HG03060 (cell line): ENCODE measurements around the gene CCSER1.
"Not testable (repeated sequence)": the region's sequence is repeated elsewhere in the genome, so short reads cannot be mapped to it uniquely, and the experiment has no call there.

Experiments
- ATAC-seq: cut with Tn5 transposase; IDR thresholded peaks from one replicate; pipeline ENCODE4 v1.9.1; 2021; ENCODE audit warnings: low read depth, moderate number of reproducible peaks; ENCODE audit not compliant: unreplicated experiment

CCSER1 gene

GRCh38 chr4:91596718-91597117 is 1469.5 kb downstream of the CCSER1 start:
- ATAC-seq = no peak

DNA sequence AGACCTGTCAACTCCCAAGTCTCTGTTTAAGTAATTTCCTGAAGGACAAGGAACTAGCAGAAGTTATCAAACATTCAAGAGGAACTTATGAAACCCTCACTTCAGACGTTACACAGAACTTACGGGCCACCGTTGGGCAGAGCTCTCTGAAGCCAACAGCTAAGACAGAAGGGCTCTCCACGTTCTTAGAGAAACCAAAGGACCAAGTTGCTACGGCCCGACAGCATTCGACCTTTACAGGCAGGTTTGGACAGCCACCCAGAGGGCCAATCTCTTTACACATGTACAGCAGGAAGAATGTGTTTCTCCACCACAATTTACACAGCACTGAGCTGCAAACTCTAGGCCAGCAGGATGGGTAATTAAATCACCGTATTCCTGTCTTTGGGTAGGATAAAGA is 1471.5 kb downstream of the CCSER1 start:
- no peak for ATAC-seq

- ATAC-seq = no peak
These were observed 1473.1 kb downstream of the CCSER1 start for GRCh38 chr4:91600301-91600700.

DNA sequence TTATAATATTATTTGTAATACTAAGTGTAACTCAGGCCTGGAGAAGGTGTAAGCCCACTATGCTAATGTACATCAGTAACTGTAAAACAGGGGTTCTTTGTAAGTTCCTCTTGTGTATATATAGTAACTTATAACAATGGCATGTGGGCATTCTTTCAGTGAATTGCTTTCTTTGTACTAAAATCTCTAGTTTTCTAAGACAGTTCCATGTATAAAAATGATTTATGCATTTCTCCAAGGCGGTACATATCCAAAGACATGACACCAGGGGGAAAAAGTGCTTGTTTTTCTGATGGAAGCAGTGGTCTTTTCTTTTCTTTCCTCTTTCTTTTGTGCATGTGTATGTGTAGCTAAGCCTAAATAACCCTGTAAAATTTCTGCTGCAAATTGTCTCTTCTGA is 1474.2 kb downstream of the CCSER1 start:
- no peak for ATAC-seq

- no peak for ATAC-seq
These were observed 1484.6 kb downstream of the CCSER1 start for GRCh38 chr4:91611782-91612181.

DNA sequence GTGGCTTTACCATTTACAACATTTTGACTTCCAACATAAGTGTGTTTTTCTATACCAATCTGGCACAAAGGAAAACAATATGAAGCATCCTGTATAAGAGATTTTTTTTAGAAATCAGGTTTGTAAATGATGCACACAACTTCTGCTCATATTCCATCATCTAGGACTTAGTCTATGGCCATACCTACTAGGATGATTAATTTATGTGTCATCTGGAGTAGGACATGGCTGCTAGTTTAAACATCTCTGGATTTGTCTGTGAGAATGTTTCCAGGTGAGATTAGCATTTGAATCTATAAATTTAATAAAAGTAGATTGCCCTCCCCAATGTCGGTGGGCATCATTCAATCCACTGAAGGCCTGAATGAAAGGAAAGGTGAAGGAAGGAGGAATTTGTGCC is 1493.8 kb downstream of the CCSER1 start:
- no peak for ATAC-seq

GRCh38 chr4:91621446-91621845 is 1494.3 kb downstream of the CCSER1 start:
- no peak for ATAC-seq

DNA sequence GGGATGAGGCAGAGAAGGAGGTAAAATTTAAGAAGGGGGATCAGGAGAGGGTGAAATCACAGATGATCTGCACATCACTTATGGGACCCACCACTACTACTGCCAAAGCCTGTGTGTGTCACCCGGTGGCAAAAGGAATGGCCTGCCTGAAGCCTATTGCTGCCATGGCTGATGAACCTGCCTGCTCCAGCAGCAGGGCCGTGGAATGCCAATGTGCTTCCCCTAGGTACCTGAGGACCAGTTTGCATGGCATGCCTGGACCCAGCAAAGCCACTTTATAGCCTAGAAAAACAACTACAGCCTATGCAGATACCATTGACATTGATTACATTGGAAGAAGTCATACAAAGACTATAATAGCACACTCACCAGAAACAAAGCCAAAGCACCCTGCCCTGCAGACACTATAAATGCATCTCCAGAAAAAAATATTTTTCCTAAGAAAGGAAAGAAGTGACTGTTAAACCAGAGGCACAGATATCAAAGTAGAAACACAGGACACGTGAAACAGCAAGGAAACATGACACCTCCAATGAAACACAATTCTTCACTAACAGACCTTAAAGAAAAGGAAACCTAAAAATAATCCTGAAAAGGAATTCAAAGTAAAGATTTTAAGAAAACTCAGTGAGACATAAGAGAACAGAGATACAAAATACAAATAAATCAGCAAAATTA is 1495.9 kb downstream of the CCSER1 start:
- no peak for ATAC-seq

DNA sequence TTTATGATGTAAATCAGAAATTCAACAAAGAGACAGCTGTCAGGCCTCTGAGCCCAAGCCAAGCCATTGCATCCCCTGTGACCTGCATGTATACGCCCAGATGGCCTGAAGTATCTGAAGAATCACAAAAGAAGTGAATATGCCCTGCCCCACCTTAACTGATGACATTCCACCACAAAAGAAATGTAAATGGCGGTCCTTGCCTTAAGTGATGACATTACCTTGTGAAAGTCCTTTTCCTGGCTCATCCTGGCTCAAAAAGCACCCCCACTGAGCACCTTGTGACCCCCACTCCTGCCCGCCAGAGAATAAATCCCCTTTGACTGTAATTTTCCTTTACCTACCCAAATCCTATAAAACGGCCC is 1496.4 kb downstream of the CCSER1 start:
- not testable (repeated sequence) for ATAC-seq

DNA sequence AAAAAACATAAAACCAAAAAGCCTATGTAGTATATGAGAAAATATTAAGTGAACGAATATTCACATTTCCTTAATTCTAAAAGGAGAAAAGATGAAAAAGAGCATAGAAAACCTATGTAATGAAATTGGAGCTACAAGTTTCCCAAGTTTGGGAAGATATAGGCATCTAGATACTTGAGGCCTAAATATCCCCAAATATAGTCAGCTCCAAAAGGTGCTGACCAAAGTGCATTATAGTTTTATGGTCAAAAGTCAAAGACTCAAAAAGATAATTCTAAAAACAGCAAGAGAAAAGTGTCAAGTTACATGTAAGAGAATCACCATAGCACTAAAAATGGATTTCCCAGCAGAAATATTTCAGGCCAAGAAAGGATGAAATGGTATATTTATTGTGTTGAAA is 1502.9 kb downstream of the CCSER1 start:
- ATAC-seq = no peak

DNA sequence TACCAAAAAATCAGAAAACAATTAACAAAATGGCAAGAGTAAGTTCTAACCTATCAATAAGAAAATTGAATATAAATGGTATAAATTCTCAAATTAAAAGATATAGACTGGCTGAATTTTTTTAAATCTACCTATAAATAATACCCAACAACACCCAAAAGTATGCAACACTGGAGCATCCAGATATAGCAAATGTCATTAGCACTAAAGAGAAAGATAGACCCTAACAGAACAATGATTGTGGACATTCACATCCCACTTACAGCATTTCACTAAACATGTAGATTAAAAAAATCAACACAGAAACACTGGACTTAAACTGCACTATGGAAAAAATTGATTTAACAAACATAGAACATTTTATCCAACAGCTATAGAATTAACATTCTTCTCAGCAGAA is 1503.6 kb downstream of the CCSER1 start:
- no peak for ATAC-seq

- ATAC-seq = no peak
These were observed 1504.1 kb downstream of the CCSER1 start for GRCh38 chr4:91631335-91631734.

- ATAC-seq = no peak
These were observed 1508.9 kb downstream of the CCSER1 start for GRCh38 chr4:91636083-91636482.
